AG04450 (cell line): ENCODE results near the gene RTCB. TPM values are rescaled to one million over a fixed set of nuclear protein-coding genes. Genes with fewer than 3 reads are reported as not detected.

Source experiments
- CTCF ChIA-PET: fragments of 300-600, 350-600 bp; formaldehyde crosslinking; extraction: SDS; loops from one replicate; lab custom pipeline; 2022; ENCODE audit warnings: antibody characterized with exemption, inconsistent platforms; lab: Charles Lee
- POLR2A ChIA-PET: fragments of 350-600 bp; formaldehyde crosslinking; extraction: SDS; loops from one replicate; lab custom pipeline; 2021; ENCODE audit warnings: antibody characterized with exemption, inconsistent platforms; lab: Yijun Ruan, JAX
- DNase-seq: peaks from one replicate; pipeline ENCODE4 v3.0.0-alpha.2; 2011; ENCODE audit warnings: low read depth, low spot score
- H3K27ac ChIP-seq: one replicate; pipeline ENCODE4 v1.5.1; 2012; ENCODE audit warnings: low read depth, low read length, control low read depth
- H3K27me3 ChIP-seq: one replicate; pipeline ENCODE4 v1.6.0; 2012; ENCODE audit warnings: low read length; ENCODE audit not compliant: control insufficient read depth, insufficient read depth
- H3K4me3 ChIP-seq: 2 replicates; pipeline ENCODE4 v1.5.1; 2011; ENCODE audit warnings: mild to moderate bottlenecking, low read depth, low read length, control low read depth
- H3K9me3 ChIP-seq: 2 replicates; pipeline ENCODE4 v1.5.1; 2012; ENCODE audit warnings: low read length; ENCODE audit not compliant: control insufficient read depth, insufficient read depth
- CTCF ChIP-seq: IDR thresholded peaks from 2 replicates; pipeline ENCODE4 v1.5.1; 2011; ENCODE audit warnings: low read depth, low read length, control low read depth, inconsistent platforms
- polyA plus RNA-seq: library from polyadenylated mRNA; depleted of rRNA; stranded (reverse); fragments of >200 nt; gene quantifications from 2 replicates; pipeline ENCODE4 v1.2.3, GENCODE V29; 2011

The RTCB gene
- polyA plus RNA-seq, 1 experiment, result 179 TPM

GRCh38 chr22:32389685-32390084 lies 22.4 kb downstream of the RTCB start:
- POLR2A ChIA-PET, result no interaction called here
- CTCF ChIA-PET, result interaction anchor here (0.9 to 3.3 kb wide), 5 partner anchors 10 to 412 kb away, joined by 3 to 32 read pairs (median 4); no protein-coding TSS in a partner anchor
- DNase-seq, result no peak
- no peaks in the 10 kb centered on the region for H3K27me3 ChIP-seq
- TF ChIP-seq CTCF, result peak; percentile 38
- no peak overlapping the region for H3K27ac ChIP-seq
- H3K4me3 ChIP-seq, result no peak overlapping the region
- no peaks in the 10 kb centered on the region for H3K9me3 ChIP-seq

DNA sequence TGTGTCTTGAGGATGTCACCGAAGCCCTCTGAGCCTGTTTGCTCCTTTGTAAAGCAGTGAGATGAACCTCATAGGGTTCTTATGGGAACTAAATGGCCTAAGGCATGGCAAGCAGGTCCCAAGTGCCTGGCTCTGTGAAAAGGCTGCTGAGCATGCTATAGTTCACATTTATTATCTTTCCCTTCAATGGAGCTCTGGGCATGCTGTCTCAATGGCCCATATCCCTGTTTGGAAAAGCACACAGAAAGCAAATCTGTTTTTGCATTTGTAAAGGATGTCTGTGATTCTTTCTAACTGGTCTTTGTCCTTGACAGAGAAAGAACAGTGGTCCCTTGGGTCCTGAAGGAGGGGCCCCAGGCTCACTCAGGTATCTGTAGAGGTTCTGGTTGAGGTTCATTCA lies 26.4 kb downstream of the RTCB start:
- ChIA-PET POLR2A (no interaction called here), CTCF (no interaction called here)
- Histone ChIP-seq H3K9me3 (no peaks in the 10 kb centered on the region), H3K4me3 (no peak overlapping the region), H3K27me3 (no peaks in the 10 kb centered on the region), H3K27ac (no peak overlapping the region)
- TF ChIP-seq CTCF, result no peak
- DNase-seq, result no peak

- no peak for DNase-seq
- ChIA-PET POLR2A (no interaction called here), CTCF (no interaction called here)
- TF ChIP-seq CTCF, result no peak
- Histone ChIP-seq H3K27me3 (no peaks in the 10 kb centered on the region), H3K9me3 (no peaks in the 10 kb centered on the region), H3K27ac (no peak overlapping the region), H3K4me3 (no peak overlapping the region)
Measured at GRCh38 chr22:32380991-32381390, 31.1 kb downstream of the RTCB start.

DNA sequence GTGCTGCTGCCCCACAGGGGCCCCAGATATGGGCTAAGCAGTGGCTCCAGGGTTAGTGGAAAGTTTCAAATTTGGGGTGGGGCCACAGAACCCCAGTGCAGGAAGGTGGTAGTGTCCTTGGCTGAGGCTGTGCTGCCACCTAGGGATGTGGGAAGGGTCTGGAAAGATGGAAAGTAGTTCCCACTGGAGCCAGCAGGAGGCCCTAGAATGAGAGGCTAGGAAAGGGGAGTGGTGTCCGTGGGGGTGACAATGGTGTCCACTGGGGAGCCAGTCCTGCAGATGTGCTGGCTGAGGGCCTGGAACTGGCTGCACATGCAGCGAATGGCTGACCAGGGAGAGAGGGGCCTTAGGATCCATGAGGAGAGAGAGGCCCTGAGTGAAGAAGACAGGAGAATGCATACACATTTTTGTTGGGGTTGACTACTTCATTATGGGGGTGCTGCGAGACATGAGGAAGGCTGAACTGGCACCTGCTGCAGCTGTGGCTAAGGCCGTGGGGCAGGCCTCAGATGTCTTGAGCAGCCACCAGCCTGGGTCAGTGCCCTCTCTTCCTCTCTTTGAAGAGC lies 33.3 kb downstream of the RTCB start:
- peak; percentile 59 for TF ChIP-seq CTCF
- ChIA-PET CTCF (interaction anchor here (1.2 to 1.6 kb wide), 2 partner anchors 11 to 95 kb away, joined by 5 to 6 read pairs; no protein-coding TSS in a partner anchor), POLR2A (no interaction called here)
- no peak overlapping the region for H3K4me3 ChIP-seq
- DNase-seq, result no peak
- no peaks in the 10 kb centered on the region for H3K9me3 ChIP-seq
- no peaks in the 10 kb centered on the region for H3K27me3 ChIP-seq
- H3K27ac ChIP-seq, result no peak overlapping the region

- Histone ChIP-seq H3K4me3 (no peak overlapping the region), H3K9me3 (no peaks in the 10 kb centered on the region), H3K27me3 (no peaks in the 10 kb centered on the region), H3K27ac (no peak overlapping the region)
- ChIA-PET POLR2A (no interaction called here), CTCF (interaction anchor here (0.6 kb wide), 1 partner anchor 122 kb away, joined by 4 read pairs; no protein-coding TSS in a partner anchor)
- no peak for DNase-seq
- no peak for TF ChIP-seq CTCF
Measured at GRCh38 chr22:32376681-32377080, 35.4 kb downstream of the RTCB start.
